Measurements from ENCODE around the gene WDR72.
"Not testable (repeated sequence)": the region's sequence is repeated elsewhere in the genome, so short reads cannot be mapped to it uniquely, and the experiment has no call there.

Gene WDR72

DNA sequence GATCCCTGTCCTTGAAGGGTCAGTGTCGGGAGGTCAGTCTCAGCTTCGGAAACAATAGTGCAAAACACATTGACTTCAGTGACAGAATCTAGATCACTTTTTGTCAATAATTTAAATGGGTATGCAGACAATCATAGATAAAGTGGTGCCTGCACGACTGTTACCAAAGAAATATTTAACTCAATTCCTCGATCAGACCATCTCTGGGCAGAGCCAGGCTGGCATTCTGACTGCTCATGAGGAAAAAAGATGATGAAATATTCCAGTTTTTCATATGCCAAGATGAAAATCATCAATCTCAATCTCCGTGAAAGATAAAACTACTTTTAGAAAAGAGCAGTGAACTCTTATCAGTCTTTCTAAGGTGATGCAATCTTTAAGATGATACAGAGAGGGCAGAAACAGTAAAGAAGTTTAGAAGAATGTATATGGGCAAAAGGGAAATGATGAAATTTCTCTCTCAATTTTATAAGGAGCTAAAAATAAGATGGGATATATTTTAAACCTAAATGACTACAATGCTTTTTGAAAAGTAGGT lies 169.9 kb downstream of the WDR72 start:
- no peak for DNase-seq (ENCODE audit: low read depth)

DNA sequence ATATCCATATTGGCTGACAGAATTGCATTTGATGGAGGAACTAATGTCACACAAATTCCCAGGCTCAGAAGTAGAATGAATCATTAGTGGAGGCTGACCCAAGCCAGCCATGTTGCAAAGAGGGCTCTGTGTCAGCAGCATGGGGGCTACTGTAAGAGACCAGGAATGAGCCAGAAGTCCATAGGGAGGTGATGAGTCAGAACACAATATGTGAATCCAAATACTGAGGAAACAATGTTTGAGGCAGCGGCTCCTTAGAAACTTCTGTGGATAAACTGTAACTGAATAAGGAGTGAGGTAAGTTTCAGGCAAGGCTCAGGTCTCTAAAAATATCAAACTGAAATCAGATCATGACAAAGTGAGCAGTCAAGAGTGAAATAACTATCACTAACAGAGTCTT lies 170.7 kb downstream of the WDR72 start:
- DNase-seq (ENCODE audit: low read depth): no peak

DNA sequence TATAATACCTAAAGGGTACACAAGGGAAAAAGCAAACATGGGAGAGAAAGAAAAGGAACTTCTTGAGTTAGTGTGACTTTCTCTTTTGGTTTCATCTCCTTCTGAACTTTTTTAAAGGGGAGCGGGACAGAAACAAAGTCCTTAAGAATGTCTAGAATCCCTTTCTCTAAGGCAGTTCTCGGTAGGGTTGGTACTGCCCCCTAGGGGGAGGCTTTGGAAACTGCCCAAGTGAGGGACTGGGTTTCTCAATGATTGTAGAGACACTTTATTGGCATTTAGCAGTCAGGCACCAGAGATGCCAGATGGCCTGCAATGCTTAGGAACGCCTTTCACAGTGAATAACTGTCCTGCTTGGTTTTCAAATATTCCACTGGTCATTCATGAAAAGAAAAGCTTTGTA lies 172.7 kb downstream of the WDR72 start:
- DNase-seq (ENCODE audit: low read depth): no peak

DNA sequence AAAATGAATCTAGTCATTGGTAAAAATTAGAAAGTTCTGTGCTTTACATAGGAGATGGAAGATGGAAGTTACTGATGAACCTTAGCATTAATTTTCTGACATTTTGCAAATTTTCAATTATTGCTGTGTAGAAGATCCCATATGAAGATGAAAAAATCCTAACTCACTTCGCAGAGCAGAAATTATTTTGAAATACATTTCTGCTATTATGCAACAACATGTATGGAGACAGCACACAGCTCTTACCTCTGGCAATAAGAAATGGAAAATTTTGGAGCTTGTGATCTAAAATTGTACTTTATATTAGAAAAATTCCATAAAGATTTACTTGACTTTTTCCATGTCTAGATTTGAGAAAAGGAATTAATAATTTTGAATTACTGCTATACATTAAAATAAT lies 177.9 kb downstream of the WDR72 start:
- no peak for DNase-seq (ENCODE audit: low read depth)

DNA sequence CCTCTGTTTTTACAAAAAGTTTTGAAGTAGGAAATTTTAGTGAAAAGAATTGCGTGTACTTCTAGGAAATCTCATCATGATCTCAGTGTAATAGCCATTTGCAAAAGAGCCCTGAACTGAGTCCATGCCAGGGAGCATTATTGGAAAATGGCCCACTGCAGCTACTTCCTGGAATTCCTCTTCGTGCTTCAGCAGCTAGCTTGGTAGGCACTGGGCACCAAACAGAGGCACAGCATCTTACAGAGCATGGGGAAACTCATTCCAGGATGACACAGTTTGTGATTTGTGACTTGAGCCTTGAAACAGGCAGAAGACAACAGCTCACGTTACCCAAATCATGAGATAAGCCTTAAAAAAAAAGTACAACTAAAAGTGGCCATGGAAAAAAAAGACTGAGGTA lies 179.1 kb downstream of the WDR72 start:
- no peak for DNase-seq (ENCODE audit: low read depth)

DNA sequence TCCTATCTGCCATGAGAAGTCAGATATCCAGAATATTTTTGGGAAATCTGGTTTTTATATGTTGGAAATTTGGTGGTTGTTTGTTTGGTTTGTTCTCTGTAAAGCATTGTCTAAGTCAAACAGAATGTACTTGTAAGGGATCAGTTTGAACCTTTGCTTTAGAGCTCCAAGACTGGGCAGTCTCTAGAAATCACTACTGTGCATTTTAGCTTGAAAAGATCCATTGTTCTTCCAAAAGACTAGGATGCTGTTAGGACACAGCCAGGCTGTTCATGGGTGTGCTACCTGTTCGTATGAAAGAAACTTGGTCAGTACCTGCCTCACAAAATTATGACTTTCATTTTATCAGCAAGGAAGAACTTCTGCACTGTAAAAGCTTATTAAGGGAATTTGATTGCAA lies 182.6 kb downstream of the WDR72 start:
- no peak for DNase-seq (ENCODE audit: low read depth)

DNA sequence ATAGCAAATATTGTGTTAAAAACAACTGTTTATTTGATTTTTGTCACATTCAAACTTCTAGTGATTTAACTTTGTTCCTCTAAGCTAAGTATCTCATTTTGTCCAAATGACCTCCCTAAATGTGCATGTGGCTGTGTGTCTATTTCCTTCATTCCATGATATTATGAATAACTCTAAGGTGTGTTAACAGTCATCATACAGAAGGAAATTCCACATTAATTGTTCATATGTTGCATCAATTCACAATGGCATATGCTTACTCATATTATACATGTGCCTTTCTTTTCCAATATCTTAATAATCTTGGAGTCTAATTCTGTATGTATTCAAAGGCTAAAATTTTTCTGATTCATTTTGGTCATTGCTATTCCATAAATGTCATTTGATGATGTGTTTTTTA lies 186.4 kb downstream of the WDR72 start:
- DNase-seq (ENCODE audit: low read depth): no peak

DNA sequence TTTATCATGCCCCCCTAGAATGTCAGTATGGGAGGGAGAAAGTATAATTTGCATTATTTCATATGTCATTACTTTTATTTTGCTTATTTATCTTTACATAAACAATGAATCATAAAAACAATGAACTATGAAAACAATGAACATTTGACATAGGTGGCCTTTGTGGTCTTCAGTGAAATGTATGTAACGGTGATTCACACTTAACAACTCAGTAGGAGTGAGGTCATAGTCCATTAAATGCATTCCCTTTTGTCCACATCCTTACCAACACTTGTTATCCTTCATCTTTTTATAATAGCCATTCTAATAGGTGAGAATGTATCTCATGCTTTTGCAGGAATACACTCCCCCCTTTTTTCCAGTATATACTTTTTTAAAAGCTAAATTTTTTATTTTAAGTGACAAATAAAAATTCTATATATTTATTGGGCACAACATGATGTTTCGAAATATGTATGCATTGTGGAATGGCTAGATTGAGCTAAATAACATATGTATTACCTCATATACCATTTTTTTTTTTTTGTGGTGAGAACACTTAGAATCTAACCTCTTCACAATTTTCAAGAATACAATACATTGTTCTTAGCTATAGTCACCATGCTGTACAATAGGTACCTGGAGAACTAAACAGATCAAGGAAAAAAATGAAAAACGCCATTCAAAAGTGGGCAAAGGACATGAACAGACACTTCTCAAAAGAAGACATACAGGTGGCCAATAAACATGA lies 189.5 kb downstream of the WDR72 start:
- no peak for DNase-seq (ENCODE audit: low read depth)

DNA sequence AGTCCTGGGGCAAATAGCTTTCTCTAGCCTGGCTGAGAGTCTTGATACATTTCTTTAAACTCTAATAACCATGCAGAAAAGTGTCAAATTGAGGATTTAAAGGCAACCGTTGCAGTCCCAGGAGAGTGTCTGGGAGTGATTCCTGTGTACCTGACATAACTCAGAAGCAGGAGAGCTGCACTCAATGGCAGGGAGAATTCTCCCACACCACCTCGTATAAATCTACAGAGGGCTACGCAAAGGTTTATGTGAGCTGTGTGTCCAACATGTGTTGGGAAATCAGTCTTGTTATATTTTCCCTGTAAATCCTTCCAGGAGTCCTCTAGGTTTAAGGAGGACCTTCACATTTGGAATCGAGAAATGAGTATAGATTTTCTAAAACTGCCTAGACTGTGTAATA lies 192.6 kb downstream of the WDR72 start:
- no peak for DNase-seq (ENCODE audit: low read depth)

DNA sequence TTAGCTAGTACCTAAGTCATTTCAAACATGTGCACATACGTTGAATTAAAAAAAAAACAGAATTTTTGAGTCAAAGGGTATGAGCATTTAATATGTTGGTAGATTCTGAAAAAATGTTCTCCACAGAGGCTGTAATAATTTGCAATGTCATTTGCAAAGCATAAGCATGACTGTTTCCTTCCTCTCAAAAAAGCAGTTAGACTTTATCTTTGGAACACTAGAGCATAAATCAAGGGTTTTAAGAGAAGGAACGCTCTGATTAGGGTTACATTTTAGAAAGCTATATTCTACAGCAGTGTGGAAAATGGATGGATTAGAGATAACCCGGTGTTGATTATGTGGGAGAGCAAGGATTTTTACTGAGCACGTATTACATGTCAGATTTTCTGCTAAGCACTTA lies 193.7 kb downstream of the WDR72 start:
- DNase-seq (ENCODE audit: low read depth): no peak

DNA sequence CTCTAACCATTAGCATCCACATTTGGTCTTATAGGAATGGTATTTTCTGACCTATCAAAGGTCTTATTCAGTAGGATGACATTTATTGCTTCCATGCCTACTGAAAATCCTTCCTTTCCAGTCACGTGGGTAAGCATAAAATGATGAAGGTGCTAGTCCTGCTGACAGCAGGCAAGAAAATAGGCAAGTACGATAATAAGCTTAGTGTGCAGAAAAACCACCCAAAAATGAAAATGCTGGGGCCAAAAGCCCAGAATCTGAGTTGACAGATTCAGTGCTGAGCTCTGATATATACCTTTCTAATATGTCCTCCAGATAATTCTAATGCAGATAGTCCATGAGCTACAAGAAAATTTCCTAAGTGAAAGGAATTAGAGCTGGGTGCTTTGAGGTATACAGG lies 194.8 kb downstream of the WDR72 start:
- no peak for DNase-seq (ENCODE audit: low read depth)

DNA sequence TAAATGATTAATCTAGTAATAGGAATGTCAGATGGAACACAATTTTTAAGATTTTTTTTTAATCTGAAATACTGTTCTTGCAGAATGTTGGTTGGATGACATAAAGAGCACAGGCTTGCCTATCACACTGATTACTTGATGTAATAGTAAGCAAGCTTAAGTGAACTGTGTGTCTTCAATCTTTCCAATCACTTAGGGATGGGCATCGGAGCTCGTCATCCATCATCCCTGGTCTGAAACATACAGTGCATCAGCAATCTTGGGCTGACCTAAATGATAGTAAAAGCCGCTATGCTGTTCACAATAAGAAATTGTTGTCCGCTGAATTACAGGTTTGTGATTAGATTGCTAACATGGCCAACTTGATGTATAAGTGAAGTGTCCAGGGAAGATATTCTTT lies 195.8 kb downstream of the WDR72 start:
- no peak for DNase-seq (ENCODE audit: low read depth)

DNA sequence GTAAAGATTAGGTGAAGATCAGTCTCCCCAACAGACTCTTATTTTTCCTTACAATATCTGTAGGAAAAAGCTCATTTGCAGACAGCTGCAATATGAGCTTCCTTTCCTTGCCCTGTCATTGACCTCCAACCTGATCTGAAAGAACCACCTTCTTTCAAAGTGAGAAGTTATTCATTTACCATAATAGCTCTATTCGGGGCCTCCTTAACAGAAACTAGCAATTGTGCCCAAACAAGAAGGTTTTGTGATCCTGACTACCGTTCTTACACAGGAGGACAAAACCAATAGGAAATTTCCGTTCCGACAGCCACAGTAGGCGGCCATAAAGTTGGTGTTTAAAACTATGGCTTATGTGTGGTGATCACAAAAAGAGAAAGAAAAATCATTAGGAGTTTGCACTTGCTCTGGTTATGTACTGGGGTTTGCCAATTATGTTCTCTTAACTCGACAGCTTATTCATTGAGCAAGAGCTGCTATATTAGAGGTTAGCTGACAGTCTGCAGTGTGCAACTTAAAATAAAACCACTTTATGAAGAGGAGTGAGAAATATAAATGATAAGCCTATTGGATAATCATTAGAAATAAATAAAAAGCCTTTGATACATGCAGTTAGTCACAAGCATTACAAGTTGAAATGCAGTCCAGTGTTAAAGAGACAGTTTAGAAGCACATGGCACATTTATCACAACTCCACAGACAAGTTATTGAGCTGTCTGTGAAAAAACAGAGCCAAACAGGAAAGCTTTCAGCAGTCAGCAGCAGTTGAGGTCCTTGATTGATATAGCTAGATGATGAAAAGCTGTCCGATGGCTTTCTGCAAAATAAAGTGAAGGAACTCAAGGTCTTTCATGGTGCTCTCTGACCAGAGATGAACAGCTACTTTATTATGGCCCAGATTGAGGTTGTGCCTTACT lies 199.8 kb downstream of the WDR72 start:
- DNase-seq (ENCODE audit: low read depth): no peak

DNA sequence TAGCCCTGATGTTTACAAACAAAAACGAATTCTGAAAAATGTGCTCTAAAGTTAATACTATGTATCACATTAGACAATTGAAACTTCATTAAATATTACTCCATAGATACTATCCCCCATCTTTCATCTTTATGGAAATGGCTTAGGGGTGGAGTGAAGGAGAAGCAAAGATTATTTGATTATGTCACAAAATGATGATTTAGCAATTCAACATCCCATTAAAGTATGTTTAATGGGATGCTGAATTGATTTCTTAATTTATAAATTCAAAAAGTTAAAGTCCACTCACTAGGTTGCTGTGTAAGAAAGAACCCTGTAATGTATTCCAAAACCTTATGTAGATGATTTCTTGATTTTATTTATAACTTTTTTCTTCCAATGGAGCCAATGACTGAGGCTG lies 201.1 kb downstream of the WDR72 start:
- no peak for DNase-seq (ENCODE audit: low read depth)

DNA sequence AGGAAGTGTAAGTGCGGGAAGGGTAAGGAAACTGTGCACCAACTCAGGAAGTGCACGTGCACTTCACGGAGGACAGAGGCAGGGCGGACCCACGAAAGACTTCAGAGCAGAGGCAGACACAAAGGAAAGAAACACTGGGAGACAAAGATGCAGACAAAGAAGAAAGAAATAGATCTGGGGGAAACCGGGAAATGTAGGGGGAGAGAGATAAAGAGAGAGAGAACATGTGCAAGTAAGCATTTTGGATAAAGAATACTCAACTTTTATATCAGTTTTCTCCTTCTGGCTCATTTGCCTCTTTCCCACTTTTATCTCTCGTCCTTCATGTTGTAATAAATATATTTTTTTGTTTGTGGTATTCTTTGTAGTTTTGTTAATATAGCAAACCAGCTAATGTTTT lies 204.2 kb downstream of the WDR72 start:
- no peak for DNase-seq (ENCODE audit: low read depth)

DNA sequence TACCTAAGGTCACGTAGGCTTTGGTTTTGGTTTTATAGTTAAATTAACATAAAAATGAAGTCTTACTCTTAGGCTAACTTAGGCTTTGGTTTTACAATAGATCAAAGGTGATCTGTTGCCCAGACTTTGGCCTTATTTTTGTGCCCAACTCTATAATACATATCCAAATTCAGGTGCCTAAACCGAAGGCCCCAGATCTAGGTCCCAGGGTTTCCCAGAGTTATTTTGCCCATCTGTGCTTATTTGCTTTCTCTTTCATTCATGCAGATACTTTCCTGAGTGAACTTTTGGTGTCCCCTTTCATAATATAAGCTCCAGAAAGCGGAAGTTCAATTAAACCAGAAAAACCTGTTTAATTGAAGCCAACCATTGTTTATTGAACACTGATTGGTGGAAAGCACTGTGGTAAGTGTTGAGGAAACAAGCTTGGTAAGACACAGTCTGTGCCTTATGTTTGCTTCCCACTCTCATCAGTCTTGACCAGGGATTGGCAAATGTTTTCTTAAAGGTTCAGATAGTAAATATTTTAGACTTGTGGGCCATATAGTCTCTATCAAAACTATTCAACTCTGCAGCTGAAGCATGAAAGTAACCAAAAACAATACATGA lies 209.7 kb downstream of the WDR72 start:
- DNase-seq (ENCODE audit: low read depth): no peak

DNA sequence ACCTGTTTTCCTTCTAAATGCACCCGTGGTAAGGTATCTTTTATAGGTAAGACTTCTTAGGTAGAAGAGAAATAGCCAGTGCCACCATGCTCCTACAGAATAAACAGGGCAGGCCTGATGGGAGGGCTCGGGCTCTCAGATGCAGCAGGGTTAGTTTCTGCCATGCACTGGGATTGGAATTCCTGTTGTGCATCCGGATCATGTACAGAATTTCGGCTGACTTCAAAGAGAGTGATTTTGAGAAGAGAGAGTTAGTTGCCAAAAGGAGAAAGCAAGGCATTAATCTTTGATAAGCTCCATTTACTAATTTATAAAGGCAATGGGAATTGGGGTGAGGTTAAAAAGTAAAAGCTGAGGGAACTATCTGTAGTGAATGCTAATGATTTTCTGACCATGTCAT lies 211.2 kb downstream of the WDR72 start:
- DNase-seq (ENCODE audit: low read depth): no peak

DNA sequence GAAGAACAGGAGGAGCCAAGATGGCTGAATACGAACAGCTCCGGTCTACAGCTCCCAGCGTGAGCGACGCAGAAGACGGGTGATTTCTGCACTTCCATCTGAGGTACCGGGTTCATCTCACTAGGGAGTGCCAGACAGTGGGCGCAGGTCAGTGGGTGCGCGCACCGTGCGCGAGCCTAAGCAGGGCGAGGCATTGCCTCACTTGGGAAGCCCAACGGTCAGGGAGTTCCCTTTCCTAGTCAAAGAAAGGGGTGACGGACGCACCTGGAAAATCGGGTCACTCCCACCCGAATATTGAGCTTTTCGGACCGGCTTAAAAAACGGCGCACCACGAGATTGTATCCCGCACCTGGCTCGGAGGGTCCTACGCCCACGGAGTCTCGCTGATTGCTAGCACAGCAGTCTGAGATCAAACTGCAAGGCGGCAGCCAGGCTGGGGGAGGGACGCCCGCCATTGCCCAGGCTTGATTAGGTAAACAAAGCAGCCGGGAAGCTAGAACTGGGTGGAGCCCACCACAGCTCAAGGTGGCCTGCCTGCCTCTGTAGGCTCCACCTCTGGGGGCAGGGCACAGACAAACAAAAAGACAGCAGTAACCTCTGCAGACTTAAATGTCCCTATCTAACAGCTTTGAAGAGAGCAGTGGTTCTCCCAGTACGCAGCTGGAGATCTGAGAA lies 218.7 kb downstream of the WDR72 start:
- DNase-seq (ENCODE audit: low read depth): not testable (repeated sequence)

DNA sequence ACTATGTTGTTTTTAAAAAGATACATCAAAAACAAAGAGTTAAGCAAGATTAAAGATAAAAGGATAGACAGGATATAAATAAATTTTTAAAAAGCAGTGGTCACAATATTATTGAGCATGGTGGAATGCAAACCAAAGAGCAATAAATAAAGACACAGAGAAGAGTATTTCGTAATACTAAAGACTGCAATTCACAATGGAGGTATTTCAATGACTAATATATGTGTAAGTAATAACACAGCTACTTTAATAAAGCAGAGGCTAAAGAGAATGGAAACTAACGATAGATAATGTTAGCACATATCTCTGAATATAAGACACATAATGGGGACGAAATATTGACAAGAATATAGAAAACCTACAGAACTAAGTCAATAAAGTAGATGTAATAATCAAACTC lies 219.6 kb downstream of the WDR72 start:
- no peak for DNase-seq (ENCODE audit: low read depth)

DNA sequence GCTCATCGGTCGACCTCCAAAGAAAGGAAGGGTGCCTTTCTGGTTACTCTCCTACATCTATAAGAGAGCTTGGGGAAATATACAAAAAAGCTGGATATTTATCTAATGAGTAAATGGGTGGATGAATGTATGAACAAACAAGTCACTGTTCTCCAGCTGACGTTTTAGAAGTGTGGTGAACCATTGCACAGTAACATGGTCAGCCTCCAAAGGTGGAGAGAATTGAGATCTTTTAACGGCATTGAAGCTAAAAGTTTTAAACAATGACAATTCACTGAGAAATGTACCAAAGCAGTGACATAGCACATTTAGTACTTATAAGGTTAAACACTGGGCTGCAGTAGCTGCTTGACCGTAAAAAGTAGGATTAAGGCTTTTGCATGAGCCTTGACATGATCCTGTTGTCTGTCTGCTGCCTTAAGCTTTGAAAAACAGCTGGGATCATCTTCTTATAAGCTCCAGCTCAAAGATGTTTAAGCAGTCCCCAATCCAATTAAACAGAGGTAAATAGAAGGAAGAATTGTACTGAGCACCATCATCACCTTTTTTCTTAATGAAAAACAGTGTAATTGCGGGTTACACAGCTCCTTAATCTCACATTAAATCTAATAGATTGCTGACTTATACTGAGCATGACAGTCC lies 222.9 kb downstream of the WDR72 start:
- no peak for DNase-seq (ENCODE audit: low read depth)

DNA sequence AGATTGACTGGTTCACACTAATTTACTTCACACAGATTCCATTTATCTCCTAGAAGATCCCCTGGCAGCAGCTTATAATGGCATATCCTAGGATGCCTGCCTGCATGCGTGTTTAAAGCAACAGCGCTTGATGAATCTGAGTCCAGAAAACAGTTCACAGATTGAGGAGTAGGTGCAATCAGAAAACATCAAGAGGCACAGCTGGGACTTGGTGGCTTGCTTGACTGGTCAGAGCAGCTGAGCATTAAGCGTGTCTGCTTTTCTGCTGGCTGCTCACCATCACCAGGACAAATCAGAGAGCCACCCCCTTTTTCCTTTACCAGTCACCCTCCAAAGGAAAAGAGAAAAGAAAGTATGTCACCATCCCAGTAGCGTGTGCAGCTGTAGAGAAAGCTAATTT lies 223.6 kb downstream of the WDR72 start:
- DNase-seq (ENCODE audit: low read depth): no peak

Data from EH (cell line).